RWPE1 (cell line): ENCODE measurements around the gene PLCH2.

Experiments used
- CTCF ChIA-PET: fragments of 350-600 bp; sonication (Branson Sonifier 250); formaldehyde crosslinking; extraction: SDS; loops from one replicate; lab custom pipeline; 2021; lab: Yijun Ruan, JAX
- POLR2A ChIA-PET: fragments of 400-600 bp; formaldehyde crosslinking; extraction: SDS; loops from one replicate; lab custom pipeline; 2020; ENCODE audit warnings: antibody characterized with exemption; ENCODE audit not compliant: low non-redundant PET; lab: Yijun Ruan, JAX
- DNase-seq: peaks from one replicate; pipeline ENCODE4 v3.0.0; 2012; ENCODE audit warnings: low spot score
- H3K27ac ChIP-seq: fragments of 450-650 bp; 2 replicates; pipeline ENCODE4 v1.5.1; 2017
- CTCF ChIP-seq: fragments of 450-650 bp; conservative IDR thresholded peaks from 2 replicates; pipeline ENCODE4 v1.5.1; 2017; ENCODE audit warnings: low read depth, mild to moderate bottlenecking

The PLCH2 gene

GRCh38 chr1:2429780-2430591, 46.1 kb upstream of the PLCH2 start:
- no peak; the same call in 1 of the 2 replicates for TF ChIP-seq CTCF
- CTCF ChIA-PET, result interaction anchor here (1.6 kb wide), 1 partner anchor 15 kb away, joined by 6 read pairs; no protein-coding TSS in a partner anchor
- no peak for DNase-seq
- peak overlapping the region; percentile 96 for H3K27ac ChIP-seq
- POLR2A ChIA-PET, result no interaction called here

- H3K27ac ChIP-seq, result peak overlapping the region; percentile 96
- TF ChIP-seq CTCF, result no peak
- ChIA-PET POLR2A (interaction anchor here (1.0 kb wide), 1 partner anchor 19 kb away, joined by 4 read pairs; no protein-coding TSS in a partner anchor), CTCF (interaction anchor here (0.7 kb wide), 1 partner anchor 36 kb away, joined by 4 read pairs; no protein-coding TSS in a partner anchor)
- no peak for DNase-seq
These were observed 45.5 kb upstream of the PLCH2 start for GRCh38 chr1:2430592-2430973.

- H3K27ac ChIP-seq, result peak overlapping the region; percentile 96
- no peak for TF ChIP-seq CTCF
- ChIA-PET POLR2A (interaction anchor here (1.0 kb wide), 1 partner anchor 18 kb away, joined by 4 read pairs; no protein-coding TSS in a partner anchor), CTCF (interaction anchor here (0.7 kb wide), 1 partner anchor 35 kb away, joined by 4 read pairs; no protein-coding TSS in a partner anchor)
- DNase-seq, result peak; percentile 61
These were observed 45.0 kb upstream of the PLCH2 start for GRCh38 chr1:2431103-2431502.

- no peak for DNase-seq
- CTCF ChIA-PET, result interaction anchor here (1.4 kb wide), 1 partner anchor 18 kb away, joined by 4 read pairs; no protein-coding TSS in a partner anchor
- peak overlapping the region; percentile 96 for H3K27ac ChIP-seq
- no peak for TF ChIP-seq CTCF
- POLR2A ChIA-PET, result interaction anchor here (1.0 kb wide), 1 partner anchor 18 kb away, joined by 4 read pairs; no protein-coding TSS in a partner anchor
These were observed 44.6 kb upstream of the PLCH2 start for GRCh38 chr1:2431518-2431917.

GRCh38 chr1:2432441-2432844, 43.6 kb upstream of the PLCH2 start:
- TF ChIP-seq CTCF, result no peak
- no peak for DNase-seq
- peak overlapping the region; percentile 96 for H3K27ac ChIP-seq
- POLR2A ChIA-PET, result no interaction called here
- CTCF ChIA-PET, result interaction anchor here (0.5 to 1.4 kb wide), 2 partner anchors 19 to 838 kb away, joined by 4 read pairs; no protein-coding TSS in a partner anchor

GRCh38 chr1:2433196-2433595, 42.9 kb upstream of the PLCH2 start:
- TF ChIP-seq CTCF, result no peak
- POLR2A ChIA-PET, result no interaction called here
- CTCF ChIA-PET, result interaction anchor here (0.6 kb wide), 1 partner anchor 167 kb away, joined by 3 read pairs; no protein-coding TSS in a partner anchor
- DNase-seq, result no peak
- peak overlapping the region; percentile 96 for H3K27ac ChIP-seq
